Endothelial cell of umbilical vein (primary cell): ENCODE results near the gene MIEN1. TPM values are rescaled to one million over a fixed set of nuclear protein-coding genes. Genes with fewer than 3 reads are reported as not detected.

Source experiments
- BruUV-seq: library from RNA; stranded (reverse); fragments of 400-500 nt; replicated peaks from 2 replicates; lab custom pipeline; 2021; lab: Mats Ljungman, UMichigan
- CTCF ChIA-PET: fragments of 300-600, 350-600 bp; sonication (Branson Sonifier 250); formaldehyde crosslinking; loops from one replicate; lab custom pipeline; 2021; ENCODE audit warnings: antibody characterized with exemption, inconsistent platforms; lab: Charles Lee
- POLR2A ChIA-PET: fragments of 300-600, 350-600 bp; sonication (Branson Sonifier 250); formaldehyde crosslinking; loops from one replicate; lab custom pipeline; 2021; ENCODE audit warnings: antibody characterized with exemption, inconsistent platforms; lab: Charles Lee
- DNase-seq: peaks from one replicate; pipeline ENCODE4 v3.0.0-alpha.2; 2011; ENCODE audit warnings: low read depth, low spot score
- FAIRE-seq: peaks from 2 replicates; lab custom pipeline; 2011; peaks lifted over from hg19 to GRCh38; lab: Jason Lieb, UNC
- H2AFZ ChIP-seq: 2 replicates; pipeline ENCODE4 v1.6.0; 2012; ENCODE audit warnings: low read depth, low read length, control low read depth, inconsistent platforms
- H3K27ac ChIP-seq: 2 replicates; pipeline ENCODE4 v1.5.1; 2011; ENCODE audit warnings: low read depth, mild to moderate bottlenecking, control low read depth, low read length, moderate library complexity; ENCODE audit not compliant: insufficient read depth
- H3K27me3 ChIP-seq, 2 experiments: 2 replicates each; pipeline versions ENCODE4 v1.6.0 to v1.6.1; 2011; ENCODE audit warnings: low read length in 2 of 2, mixed read lengths in 1 of 2; ENCODE audit not compliant: control insufficient read depth in 2 of 2, insufficient read depth in 2 of 2
- H3K36me3 ChIP-seq, 2 experiments: 2 replicates in 1 of 2; 3 replicates in 1 of 2; pipeline ENCODE4 v1.5.1; 2011; ENCODE audit warnings: low read length in 2 of 2, mild to moderate bottlenecking in 1 of 2, moderate library complexity in 1 of 2; ENCODE audit not compliant: control insufficient read depth in 2 of 2, insufficient read depth in 2 of 2; ENCODE audit errors: extremely low read depth in 1 of 2
- H3K4me1 ChIP-seq: 3 replicates; pipeline ENCODE4 v1.5.1; 2011; ENCODE audit warnings: mild to moderate bottlenecking, low read length; ENCODE audit not compliant: control insufficient read depth, insufficient read depth; ENCODE audit errors: extremely low read depth
- H3K4me2 ChIP-seq: 2 replicates; pipeline ENCODE4 v1.6.1; 2011; ENCODE audit warnings: low read length, control low read depth, mixed read lengths; ENCODE audit not compliant: insufficient read depth
- H3K4me3 ChIP-seq, 3 experiments: fragments of 200-600 bp in 1 of 3; sonication (generic), shearing (Covaris generic) in 1 of 3; replicated peaks in 1 of 3; 2 replicates each; pipeline ENCODE4 v1.5.1; 2011 to 2016; ENCODE audit warnings: control low read depth in 3 of 3, low read length in 3 of 3, mild to moderate bottlenecking in 2 of 3, inconsistent platforms in 1 of 3, low read depth in 1 of 3, moderate library complexity in 1 of 3; ENCODE audit not compliant: insufficient read depth in 1 of 3
- H3K79me2 ChIP-seq: 2 replicates; pipeline ENCODE4 v1.6.0; 2012; ENCODE audit warnings: low read length, inconsistent platforms; ENCODE audit not compliant: control insufficient read depth, insufficient read depth
- H3K9ac ChIP-seq: replicated peaks from 2 replicates; pipeline ENCODE3; 2011; ENCODE audit warnings: low read length, control low read depth; ENCODE audit not compliant: insufficient read depth; ENCODE audit errors: extremely low read depth
- H3K9me1 ChIP-seq: replicated peaks from 3 replicates; pipeline ENCODE4 v1.6.0; 2011; ENCODE audit warnings: mild to moderate bottlenecking, low read length; ENCODE audit not compliant: control insufficient read depth, insufficient read depth; ENCODE audit errors: extremely low read depth
- H3K9me3 ChIP-seq: replicated peaks from 2 replicates; pipeline ENCODE4 v1.5.1; 2012; ENCODE audit warnings: low read length, inconsistent platforms; ENCODE audit not compliant: control insufficient read depth, insufficient read depth
- H4K20me1 ChIP-seq: replicated peaks from 2 replicates; pipeline ENCODE3; 2011; ENCODE audit warnings: mild to moderate bottlenecking, low read length; ENCODE audit not compliant: control insufficient read depth, insufficient read depth; ENCODE audit errors: extremely low read depth
- CTCF ChIP-seq, 2 donors: IDR thresholded peaks; 1 replicate in 1 of 2; 2 replicates in 1 of 2; pipeline ENCODE4 v1.5.1; 2011; ENCODE audit warnings: low read length in 2 of 2, mild to moderate bottlenecking in 2 of 2, moderate library complexity in 2 of 2, control low read depth in 1 of 2, inconsistent platforms in 1 of 2, low read depth in 1 of 2; ENCODE audit not compliant: insufficient read depth in 1 of 2; ENCODE audit errors: extremely low read depth in 1 of 2
- EZH2 ChIP-seq: IDR thresholded peaks from 2 replicates; pipeline ENCODE4 v1.6.1; 2012; ENCODE audit warnings: borderline replicate concordance, low read depth, mild to moderate bottlenecking, moderate library complexity, low read length, inconsistent platforms; ENCODE audit not compliant: severe bottlenecking
- GATA2 ChIP-seq: IDR thresholded peaks from 2 replicates; pipeline ENCODE4 v1.7.0; 2011; ENCODE audit warnings: low read depth, mild to moderate bottlenecking, moderate library complexity, mixed read lengths, low read length; ENCODE audit not compliant: insufficient read length, insufficient read depth
- JUN ChIP-seq: IDR thresholded peaks from 2 replicates; pipeline ENCODE4 v1.6.1; 2011; ENCODE audit warnings: borderline replicate concordance, low read depth; ENCODE audit not compliant: insufficient read length, insufficient read depth
- MAX ChIP-seq: IDR thresholded peaks from 2 replicates; pipeline ENCODE4 v1.6.1; 2011; ENCODE audit not compliant: insufficient read depth, insufficient read length
- MYC ChIP-seq: IDR thresholded peaks from one replicate; pipeline ENCODE4 v1.6.1; 2011; ENCODE audit warnings: mild to moderate bottlenecking, low read depth, low read length
- POLR2A ChIP-seq: IDR thresholded peaks from 2 replicates; pipeline ENCODE4 v1.6.1; 2012; ENCODE audit warnings: low read depth, mild to moderate bottlenecking, control low read depth, low read length
- POLR2AphosphoS5 ChIP-seq: IDR thresholded peaks from 2 replicates; pipeline ENCODE4 v1.6.1; 2012; ENCODE audit warnings: low read depth, mild to moderate bottlenecking, control low read depth, low read length, moderate library complexity; ENCODE audit not compliant: insufficient read depth
- dilution Hi-C: fragments of 300-500 bp; cut with MboI; formaldehyde crosslinking; loops from one replicate; pipeline ENCODE4 v1.15.0; 2019; ENCODE audit warnings: low sequenced_read_pairs; ENCODE audit not compliant: extremely low pct_ligation_motif_present
- intact Hi-C: fragments of 100-400 bp; cut with micrococcal nuclease; formaldehyde crosslinking; loops from one replicate; pipeline ENCODE4 v1.10.0; 2022
- polyA plus RNA-seq, 4 experiments: library from polyadenylated mRNA; depleted of rRNA in 3 of 4; stranded (reverse) in 3 of 4; unstranded in 1 of 4; fragments of >200 nt; gene quantifications; 2 replicates each; pipeline versions ENCODE4 v1.2.1 to v1.2.3, GENCODE V29; 2011 to 2012; ENCODE audit warnings: missing spikeins in 1 of 4
- total RNA-seq: library from RNA; stranded (reverse); gene quantifications from 2 replicates; pipeline ENCODE4 v1.2.3, GENCODE V29; 2021

MIEN1 gene
- total and polyA plus RNA-seq, 2 donors (not counting 3 experiments of a cell fraction or from before 2014, with no cell fraction given), result 42.4 to 74.5 TPM

- Histone ChIP-seq H3K36me3 (no peaks in the 10 kb centered on the region), H3K9ac (no peak overlapping the region), H3K79me2 (no peaks in the 10 kb centered on the region), H3K4me1 (peaks cover 17% of the 10 kb centered on the region), H3K27ac (no peak overlapping the region), H4K20me1 (no peaks in the 10 kb centered on the region), H3K9me1 (no peaks in the 10 kb centered on the region), H3K4me2 (no peak overlapping the region), H3K9me3 (no peaks in the 10 kb centered on the region), H3K27me3 (no peaks in the 10 kb centered on the region), H3K4me3 (no peak overlapping the region), H2AFZ (no peak overlapping the region)
- TF ChIP-seq CTCF (IDR thresholded peaks at IDR 0.05; ENCODE audit: extremely low read depth in 1 of 2, insufficient read depth in 1 of 2, low read depth in 1 of 2, low read length in 2 of 2), result no peak
- TF ChIP-seq EZH2, result no peak
- no peak for TF ChIP-seq POLR2A
- no peak for TF ChIP-seq MAX
- no peak for TF ChIP-seq POLR2AphosphoS5
- no peak for TF ChIP-seq MYC
- TF ChIP-seq GATA2, result no peak
- no peak for TF ChIP-seq JUN
- FAIRE-seq, result no peak
- BruUV-seq, result no TSS peak
- no peak for DNase-seq
- intact Hi-C loops, result no loop called here
- ChIA-PET POLR2A (no interaction called here), CTCF (interaction anchor here (0.6 kb wide), 1 partner anchor 101 kb away, joined by 3 read pairs; no protein-coding TSS in a partner anchor)
- dilution Hi-C loops, result no loop called here
Observed at GRCh38 chr17:39722965-39723848, 7.1 kb downstream of the MIEN1 start.
